ENCODE results near the gene MTF2.

The MTF2 gene

DNA sequence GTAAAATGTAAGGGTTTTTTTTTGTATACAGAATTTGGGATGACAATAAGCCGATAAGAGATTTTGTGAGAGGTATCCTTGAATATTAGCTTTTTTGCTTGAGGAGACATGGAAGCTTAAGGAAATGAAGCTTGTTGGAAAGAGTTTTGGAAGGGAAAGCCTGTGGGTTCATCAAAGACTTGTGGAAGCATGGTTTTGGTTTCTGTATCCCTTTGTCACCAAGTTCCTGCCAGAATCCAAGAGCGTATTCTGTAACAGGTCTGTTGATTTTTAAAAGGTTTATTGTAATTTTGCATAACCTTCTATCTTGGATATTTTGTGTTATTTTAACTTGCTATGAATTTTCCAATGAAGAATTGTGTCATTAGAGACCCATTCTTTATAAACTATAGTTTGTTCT lies 63.1 kb downstream of the MTF2 start:
- no peak for TF ChIP-seq CTCF (conservative IDR thresholded peaks at IDR 0.05; ENCODE audit: control insufficient read depth, insufficient read depth, low read depth, low read length)
- no peak for DNase-seq (ENCODE audit: low read depth)
- H3K4me3 ChIP-seq (ENCODE audit: control insufficient read depth, low read depth, low read length): no peak overlapping the region

- no peak overlapping the region for H3K4me3 ChIP-seq (ENCODE audit: control insufficient read depth, low read depth, low read length)
- no peak for TF ChIP-seq CTCF (conservative IDR thresholded peaks at IDR 0.05; ENCODE audit: control insufficient read depth, insufficient read depth, low read depth, low read length)
- no peak for DNase-seq (ENCODE audit: low read depth)
Measured at GRCh38 chr1:93143136-93143535, 64.1 kb downstream of the MTF2 start.

DNA sequence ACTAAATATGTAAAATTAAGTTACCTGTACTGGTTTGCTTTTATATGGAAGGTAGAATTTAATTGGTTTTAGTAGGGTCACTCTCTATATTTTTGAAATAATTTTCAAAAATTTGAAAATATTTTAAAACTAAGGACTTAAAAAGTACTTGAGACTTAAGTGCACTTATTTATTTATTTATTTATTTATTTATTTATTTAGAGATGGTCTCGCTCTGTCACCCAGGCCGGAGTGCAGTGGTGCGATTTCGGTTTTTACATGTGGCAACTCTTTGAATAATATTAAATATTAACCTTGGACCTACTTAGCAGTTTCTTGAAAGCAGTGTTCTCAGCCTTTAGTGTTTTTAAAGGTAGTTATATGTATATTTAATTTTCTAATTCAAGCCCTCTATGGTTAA lies 64.7 kb downstream of the MTF2 start:
- no peak for DNase-seq (ENCODE audit: low read depth)
- TF ChIP-seq CTCF (conservative IDR thresholded peaks at IDR 0.05; ENCODE audit: control insufficient read depth, insufficient read depth, low read depth, low read length): no peak
- H3K4me3 ChIP-seq (ENCODE audit: control insufficient read depth, low read depth, low read length): no peak overlapping the region

- DNase-seq (ENCODE audit: low read depth): peak; percentile 66
- H3K4me3 ChIP-seq (ENCODE audit: control insufficient read depth, low read depth, low read length): no peak overlapping the region
- TF ChIP-seq CTCF (conservative IDR thresholded peaks at IDR 0.05; ENCODE audit: control insufficient read depth, insufficient read depth, low read depth, low read length): no peak
Measured at GRCh38 chr1:93148001-93148400, 68.9 kb downstream of the MTF2 start.

DNA sequence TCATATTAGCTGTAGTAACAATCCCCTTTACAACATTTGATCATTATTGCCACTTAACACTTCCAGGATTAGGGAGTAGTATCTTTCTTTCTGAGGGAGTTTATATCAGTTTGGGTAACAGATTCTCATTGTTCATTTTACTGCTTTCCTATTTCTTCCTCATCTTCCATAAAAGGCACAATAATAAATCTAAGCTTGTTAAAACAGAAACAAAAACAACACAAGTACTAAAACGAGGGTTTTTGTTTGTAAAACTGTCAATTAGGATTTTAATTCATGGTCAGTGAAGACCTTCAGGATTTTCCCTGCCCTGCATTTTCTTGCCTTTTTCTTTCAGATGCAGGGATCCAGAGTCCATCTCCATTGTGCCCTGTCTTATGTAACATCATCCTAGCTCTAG lies 71.6 kb downstream of the MTF2 start:
- no peak overlapping the region for H3K4me3 ChIP-seq (ENCODE audit: control insufficient read depth, low read depth, low read length)
- TF ChIP-seq CTCF (conservative IDR thresholded peaks at IDR 0.05; ENCODE audit: control insufficient read depth, insufficient read depth, low read depth, low read length): no peak
- no peak for DNase-seq (ENCODE audit: low read depth)

DNA sequence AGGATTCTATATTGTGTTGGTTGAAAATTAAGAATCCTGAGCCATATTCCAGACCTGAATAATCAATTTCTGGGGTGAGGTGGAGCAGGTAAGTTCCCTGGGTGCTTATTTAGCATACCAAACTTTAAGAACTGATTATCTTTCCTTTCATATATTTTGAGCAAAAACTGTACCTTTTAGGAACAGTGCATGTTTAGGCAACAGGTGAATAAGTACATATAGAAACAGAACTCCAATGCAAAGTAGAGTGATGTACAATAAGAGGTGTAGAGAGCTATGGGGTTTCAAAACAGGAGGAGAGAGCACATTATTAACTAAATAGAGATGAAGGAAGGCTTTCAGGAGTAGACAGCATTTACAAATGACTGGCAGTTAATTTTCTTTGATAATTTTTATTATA lies 72.4 kb downstream of the MTF2 start:
- H3K4me3 ChIP-seq (ENCODE audit: control insufficient read depth, low read depth, low read length): no peak overlapping the region
- DNase-seq (ENCODE audit: low read depth): no peak
- TF ChIP-seq CTCF (conservative IDR thresholded peaks at IDR 0.05; ENCODE audit: control insufficient read depth, insufficient read depth, low read depth, low read length): no peak

- H3K4me3 ChIP-seq (ENCODE audit: control insufficient read depth, low read depth, low read length): no peak overlapping the region
- DNase-seq (ENCODE audit: low read depth): no peak
- no peak for TF ChIP-seq CTCF (conservative IDR thresholded peaks at IDR 0.05; ENCODE audit: control insufficient read depth, insufficient read depth, low read depth, low read length)
Measured at GRCh38 chr1:93152835-93153234, 73.8 kb downstream of the MTF2 start.

Measured in fibroblast of mammary gland (primary cell).